Stimulated activated CD4-positive, alpha-beta T cell treated with anti-CD3 and anti-CD28 coated beads, Interleukin-4, amount 100 ng/mL, for 24 hours (primary cell): ENCODE data around the gene KLHL17.

Source experiments
- DNase-seq: peaks from one replicate; pipeline ENCODE4 v3.0.0-alpha.2; 2020

KLHL17 gene

DNA sequence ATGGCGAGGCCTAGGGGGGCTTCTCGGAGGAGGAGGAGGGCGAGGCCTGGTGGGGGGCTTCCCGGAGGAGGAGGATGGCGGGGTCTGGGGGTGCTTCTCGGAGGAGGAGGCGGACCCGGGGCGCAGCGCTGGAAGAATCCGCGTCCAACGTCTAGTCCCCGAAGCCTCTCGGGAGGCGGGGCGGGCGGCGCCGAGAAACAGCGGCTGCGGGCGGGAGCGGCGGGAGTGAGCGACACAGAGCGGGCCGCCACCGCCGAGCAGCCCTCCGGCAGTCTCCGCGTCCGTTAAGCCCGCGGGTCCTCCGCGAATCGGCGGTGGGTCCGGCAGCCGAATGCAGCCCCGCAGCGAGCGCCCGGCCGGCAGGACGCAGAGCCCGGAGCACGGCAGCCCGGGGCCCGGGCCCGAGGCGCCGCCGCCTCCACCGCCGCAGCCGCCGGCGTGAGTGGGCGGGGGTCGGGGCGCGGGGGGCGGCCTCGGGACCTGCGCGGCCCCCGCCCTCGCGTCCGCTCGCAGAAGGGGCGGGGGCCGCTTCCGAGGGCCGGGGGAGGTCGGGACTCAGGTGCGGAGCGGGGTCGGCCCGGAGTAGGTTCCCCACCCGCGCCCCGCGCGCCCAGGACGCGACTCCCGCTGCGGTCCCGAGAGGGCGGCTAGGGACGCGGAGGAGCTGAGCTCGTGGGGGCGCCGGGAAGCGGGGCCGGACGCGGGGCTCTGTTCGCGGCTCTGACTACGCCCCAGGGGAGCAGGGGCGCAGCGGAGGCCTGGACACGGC, at the start of gene KLHL17:
KLHL17 (plus strand) TSS at position 222 of the 769 bp plus-strand sequence; CDS start at position 332, 110 bp downstream.
- DNase-seq = peak; percentile 84

DNA sequence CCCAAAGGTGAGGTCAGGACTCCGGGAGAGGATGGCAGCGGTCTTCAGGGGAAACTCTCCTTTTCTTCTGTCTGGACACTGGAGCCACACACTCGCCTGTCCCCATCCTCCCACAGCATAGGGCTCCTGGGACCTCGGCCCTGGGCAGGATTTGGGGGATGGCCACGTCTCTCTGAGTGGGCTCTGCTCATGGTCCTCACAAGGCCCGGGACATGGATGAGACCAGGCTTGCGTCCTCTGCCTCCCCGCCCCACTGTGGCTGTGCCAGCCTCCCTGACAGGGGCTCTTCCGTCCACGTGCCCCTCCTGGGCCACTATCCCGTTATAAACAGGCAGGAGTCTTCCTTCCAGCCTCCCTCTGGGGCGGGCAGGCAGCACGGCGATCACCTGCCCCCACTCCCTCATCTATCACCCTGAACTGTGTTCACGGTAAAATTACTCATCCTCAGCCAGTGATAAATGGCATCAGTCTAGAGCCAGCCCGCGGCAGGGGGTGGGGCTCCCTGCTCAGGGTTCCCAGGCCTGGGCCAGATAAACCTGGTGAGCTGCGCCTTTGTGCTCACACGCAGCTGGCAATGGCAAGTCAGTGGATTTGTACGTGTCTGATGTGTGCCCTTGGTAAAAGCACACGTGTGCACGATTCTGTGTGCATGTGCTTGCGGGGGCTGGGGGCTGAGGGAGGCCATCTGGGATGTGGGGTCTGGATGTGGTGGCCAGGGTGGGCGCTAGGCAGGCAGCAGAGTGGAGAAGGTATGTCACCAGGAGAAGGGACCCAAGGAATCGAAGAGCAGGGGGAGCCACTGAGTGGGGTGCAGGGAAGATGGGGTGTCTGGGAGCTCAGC, 49.3 kb upstream of the KLHL17 start:
- DNase-seq = no peak

DNA sequence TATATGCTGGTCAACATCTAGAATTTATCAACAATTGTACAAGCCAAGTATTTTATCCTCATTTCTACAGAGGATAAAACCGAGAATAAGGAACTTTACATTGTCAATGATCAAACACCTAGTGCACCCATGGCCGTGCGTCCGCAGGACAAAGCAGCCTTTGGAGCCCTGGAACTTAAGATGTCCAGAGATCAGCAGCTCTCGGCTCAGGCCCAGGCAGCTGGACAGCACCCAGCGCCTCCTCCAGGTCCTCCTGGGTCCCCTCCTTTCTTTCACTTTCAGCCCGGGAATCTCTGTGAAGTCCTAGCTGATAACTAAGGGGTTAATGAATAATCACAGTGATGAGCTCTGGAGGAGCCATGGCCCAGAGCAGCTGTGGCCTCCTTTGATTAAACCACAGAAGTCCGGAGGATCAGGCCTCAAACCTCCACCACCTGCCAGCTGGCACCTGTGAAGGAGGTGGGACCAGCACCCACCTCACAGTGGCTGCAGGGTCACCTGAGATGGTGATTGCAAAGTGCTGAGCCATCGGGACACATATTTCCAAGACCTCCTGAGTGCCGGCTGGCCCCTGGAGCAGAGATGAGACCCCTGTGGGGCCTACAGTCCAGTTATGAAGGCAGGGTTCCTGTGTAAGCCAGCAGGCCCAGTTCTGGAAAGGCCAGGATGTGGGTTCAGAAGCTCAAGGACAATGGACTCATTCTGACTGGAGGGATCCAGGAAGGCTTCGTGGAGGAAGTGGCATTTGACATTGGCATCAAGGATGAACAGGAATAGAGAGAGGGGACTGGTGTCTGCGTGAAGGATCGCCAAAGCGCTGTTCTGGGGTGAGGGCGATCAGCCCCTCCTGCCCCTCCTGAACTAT, 48.3 kb upstream of the KLHL17 start:
- no peak for DNase-seq

DNA sequence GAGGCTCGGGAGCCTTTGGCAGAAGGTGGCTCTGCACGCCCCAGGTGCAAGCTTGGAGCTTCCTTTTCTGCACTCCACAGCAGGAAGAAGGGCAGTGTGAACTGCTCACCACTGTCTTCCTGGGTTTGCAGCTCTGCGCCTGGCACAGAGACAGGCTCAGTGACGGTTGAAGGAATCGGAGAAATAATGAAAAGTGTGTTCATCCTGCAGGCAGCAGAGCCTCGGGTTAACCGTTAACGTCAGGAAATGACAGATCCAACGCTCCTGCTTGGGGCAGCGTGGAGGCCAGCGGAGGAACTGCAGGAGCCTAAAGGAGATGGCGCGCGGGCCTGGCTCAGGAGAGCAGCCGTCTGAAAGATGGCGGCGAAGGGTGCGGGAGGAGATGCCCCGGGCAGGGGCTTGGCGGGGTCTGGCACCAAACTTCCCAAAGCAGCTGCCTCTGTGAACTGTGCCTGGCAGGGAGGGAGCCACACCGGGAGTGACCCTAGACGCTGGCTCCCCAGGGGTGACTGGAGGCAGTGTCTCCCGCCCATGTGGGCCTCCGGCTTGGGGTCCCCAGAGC, 47.6 kb upstream of the KLHL17 start:
- DNase-seq = no peak

DNA sequence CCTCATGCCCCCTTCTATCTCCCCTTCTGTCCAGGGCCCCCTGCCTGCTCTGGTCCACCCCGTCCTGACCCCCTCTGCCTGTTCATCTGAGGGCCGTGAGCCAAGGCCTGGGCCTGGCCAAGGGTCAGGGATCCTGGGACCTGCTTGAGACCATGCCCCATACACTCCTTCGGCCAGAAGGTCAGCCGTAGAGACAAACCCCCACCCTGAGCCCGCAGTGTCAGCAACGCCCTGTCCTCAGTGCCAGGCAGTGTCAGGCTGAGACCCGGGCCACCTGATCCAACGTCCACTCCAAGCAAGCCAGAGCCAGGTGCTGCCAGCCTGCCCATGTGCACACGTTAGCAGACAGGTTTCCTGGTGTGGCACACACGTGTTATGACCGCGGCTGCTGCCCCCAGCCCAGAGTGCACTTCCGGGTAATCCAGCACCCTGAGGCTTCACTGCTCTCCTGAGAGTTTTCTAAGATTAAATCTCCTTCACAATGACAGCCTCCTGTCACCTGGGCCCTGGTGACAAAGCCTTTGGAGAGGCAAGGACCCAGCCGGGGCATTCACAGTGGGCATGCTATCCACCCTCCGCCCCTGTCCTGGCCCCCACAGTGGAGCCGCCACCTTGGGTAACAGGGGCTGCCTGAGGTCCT, 46.8 kb upstream of the KLHL17 start:
- DNase-seq = no peak

DNA sequence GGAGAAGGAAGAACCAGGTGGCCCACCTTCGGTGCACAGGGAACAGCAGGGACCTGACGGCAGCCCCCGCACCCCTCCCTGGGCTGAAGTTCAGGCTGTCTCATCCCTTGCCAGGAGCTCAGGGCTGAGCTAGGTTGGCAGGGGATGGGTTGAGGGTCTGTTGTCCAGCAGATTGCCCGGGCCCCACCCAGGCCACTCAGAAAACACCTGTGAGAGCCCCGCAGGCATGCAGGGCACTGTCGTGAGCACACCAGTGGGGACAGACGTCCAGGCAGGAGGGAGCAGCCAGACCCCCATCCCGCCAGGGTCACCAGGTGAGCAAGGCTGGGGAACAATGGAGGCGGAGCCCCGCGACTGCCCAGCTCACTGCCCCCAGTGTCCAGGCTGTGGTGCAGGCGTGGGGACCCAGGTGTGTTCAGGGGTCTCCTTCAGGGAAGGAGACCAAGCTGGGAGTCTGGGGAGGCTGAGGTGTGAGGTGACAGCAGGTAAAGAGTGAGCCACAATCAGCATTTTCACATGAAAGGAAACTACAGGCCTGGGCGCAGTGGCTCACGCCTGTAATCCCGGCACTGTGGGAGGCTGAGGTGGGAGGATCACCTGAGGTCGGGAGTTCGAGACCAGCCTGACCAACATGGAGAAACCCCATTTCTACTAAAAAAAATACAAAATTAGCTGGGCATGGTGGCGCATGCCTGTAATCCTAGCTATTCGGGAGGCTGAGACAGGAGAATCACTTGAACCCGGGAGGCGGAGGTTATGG, 46.1 kb upstream of the KLHL17 start:
- DNase-seq = no peak

DNA sequence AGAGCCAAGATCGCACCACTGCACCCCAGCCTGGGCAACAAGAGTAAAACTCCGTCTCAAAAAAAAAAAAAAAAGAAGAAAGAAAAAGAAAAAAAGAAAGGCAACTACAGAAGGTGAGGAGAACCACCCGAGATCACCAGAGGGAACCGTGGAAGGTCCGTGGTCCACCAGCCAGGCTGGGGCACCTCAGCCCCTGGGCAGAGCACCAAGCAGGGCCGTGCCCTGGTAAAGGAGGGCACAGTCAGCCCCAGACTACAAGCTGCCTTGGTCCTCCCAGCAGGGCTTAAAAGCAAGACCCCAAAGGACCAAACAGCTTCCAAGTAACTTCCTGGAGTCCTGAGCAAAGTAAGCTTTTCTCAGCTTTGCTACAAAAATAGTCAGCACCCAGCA, 45.5 kb upstream of the KLHL17 start:
- DNase-seq = no peak

DNA sequence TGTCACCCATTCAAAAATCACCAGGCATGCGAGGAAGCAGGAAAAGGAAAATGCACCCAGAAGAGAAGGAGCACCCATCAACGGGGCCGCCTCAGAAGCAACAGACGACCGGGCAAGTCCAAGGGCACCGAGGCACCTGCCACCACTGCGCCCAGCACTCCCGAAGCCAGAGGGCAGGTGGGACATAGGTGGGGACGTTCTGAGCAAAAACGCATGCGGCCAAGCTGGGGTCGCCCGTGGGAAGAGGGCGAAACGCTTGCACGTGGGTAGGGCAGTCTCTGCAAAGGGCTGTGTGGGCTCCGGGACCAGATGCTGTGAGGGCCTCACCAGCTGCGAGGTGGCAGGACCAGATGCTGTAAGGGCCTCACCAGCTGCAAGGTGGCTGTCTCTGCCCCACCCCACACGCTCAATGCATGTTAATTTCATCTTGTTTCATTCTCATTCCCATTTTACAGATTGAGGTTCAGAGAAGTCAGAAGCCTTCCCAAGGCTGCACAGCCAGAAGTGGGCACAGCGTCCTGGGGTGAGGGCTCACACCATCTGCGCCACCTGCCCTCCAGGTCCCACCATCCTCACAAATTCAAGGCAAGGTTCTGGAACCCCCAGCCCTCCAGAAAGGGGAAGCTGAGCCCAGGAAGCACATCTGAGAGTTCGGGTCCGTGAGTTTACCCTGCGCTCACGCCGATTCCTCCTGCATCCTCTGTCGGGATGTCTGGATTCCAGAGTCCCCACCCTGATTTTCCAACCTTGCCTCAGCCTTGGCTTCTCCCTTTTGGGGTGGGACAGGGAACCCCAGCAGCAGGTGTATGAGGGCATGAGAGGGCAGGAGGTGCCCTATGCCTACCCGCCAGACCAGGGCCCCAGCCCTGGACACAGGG, 44.9 kb upstream of the KLHL17 start:
- no peak for DNase-seq

DNA sequence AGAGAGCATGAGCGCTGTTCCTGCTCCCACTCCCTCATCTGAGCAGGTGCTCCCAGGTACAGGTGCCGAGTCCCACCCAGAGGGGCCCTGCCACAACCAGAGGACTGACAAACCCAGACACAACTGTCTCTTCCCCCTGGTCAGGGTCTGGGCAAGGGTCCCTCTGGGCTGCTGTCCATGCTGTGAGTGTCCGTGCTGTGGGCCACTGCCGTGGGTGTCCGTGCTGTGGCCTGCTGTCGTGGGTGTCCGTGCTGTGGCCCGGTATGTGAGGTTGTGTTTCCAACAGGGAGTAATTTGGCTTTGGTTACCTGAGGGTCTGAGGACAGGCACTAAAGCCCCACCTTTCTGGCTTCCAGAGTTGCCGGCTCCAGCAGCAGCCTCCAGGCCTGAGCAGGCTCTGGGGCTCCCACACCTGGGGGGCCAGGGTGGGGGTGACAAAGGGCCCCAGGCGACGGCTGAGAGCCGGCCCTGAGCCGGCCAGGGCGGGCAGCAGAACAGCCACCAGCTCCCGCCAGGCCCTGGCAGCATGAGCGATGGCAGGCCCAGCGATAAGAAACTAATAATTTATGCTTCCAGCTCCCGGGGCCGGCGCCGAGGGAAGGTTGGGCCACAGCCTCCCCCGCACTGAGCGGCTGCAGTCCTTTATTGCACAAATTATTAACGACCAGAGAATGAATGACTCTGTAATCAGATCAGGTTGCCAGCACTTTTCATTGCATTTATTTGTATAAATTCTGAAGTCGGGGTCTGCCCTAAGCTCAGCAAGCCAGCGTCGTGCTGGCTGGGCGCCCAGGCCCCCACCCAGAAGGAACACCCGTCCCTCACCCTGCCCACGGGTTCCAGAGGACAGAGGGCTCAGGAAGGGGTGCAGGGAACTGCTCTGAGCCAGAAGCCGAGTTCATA, 44.0 kb upstream of the KLHL17 start:
- DNase-seq = no peak

DNA sequence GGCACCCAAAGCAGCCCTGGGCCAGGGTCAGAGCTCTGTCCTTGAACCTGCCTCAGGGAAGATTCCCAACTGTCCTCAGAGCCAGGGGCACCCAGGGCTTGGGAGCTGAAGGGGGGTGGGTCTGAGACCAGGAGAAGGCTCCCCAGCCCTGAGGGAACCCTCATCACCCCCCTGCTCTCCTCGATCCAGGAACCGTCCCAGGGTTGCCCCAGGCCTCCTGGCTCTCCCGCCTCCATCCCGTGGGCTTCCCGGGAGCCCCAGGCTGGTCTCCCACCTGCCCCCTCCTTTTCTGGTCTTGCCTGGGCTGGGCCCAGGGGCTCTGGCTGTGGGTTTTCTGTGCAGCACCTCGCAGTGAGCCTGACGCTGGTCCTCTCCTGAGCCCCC, 43.3 kb upstream of the KLHL17 start:
- no peak for DNase-seq

DNA sequence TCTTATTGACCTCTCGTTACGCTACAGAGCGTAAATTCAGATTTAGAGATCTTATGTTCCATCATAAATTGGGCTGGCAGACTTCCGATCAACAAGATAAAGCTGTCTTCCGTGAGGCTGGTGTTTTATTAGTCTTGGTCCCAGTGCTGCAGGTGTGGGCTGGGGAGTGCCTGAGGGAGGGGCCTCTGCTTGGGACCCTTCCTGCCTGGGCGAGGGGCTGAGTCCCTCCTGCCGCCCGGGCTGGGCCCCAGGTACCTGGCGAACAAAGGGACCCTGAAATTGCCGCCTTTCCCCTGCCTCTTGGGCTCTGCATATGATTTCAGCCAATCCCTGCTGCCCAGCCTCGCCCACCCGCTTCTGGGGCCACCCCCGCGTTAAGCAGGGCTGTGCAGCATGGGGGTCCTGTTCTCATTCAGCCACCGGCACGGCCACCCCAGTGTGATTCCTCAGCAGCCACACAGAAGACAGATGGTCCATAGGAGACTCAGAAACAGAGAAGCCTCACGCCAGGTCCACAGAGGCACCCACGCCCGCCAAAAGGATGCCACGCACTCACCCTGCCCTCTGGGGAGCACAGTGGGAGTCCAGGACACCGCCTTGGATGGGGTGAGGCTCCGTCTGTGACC, 42.8 kb upstream of the KLHL17 start:
- DNase-seq = no peak

DNA sequence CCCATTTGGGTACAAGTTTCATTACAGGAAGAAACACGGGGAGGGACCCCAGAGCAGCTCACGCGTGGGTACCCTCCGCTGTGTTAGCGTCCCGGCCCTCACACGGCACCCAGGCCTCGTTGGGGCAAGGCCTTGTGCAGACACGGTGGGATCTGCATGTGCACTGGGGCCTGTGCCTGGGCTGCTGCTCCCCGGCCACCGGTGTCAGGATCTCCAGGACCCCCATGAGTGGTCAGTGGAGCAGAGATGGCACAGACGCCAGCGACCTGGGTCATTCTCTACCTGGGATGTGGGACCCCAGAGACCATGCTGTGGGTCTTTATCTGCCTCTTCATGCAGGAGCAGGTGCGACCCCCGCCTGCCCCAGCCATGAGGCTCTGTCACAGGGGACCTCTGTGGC, 42.0 kb upstream of the KLHL17 start:
- no peak for DNase-seq

DNA sequence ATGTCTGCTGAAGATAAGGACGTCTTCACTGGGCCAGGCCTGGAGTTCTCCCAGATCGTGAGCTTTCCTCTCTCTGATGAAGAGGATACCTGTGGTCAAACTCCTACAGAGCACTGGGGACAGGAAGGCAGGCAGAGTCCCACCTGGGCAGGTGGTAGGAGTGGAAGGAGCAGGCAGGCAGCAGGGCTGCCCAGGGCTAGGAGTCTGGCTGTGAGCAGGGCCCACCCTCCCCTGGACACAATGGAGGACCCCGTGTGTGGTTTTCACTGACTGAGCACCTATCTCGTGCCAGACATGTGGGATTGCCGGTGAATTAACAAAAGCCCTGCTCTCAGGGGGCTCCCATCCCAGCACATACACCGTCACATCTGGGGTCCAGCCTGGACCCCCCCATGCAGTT, 41.5 kb upstream of the KLHL17 start:
- DNase-seq = no peak

DNA sequence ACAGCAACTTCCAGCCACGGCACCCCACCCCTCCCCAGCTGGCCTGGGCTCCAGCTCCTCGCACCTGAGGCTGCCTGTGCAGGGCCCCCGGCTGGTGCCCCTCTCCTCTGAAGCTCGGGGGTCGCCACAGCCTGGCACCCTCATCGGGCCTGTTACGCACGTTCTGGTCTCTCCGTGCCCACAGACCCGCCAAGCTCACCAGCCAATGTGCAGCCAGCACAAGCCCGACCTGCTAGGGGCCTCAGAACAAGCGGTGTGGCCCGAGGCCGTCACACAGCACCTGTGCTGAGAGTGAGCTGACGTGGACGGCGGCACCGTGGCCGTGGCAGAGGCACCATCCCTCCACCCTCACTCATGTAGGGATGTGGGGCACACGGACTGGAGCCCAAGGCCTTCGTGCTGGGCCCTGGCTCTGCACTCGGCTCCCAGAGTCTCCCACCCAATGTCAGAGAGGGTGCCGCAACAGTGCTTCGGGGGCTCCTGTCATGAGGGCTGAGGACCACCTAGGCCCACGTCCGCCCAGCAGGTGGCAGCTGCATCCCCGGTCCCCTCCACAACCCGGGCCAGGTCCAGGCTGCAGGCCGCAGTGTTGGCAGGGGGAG, 41.0 kb upstream of the KLHL17 start:
- no peak for DNase-seq

DNA sequence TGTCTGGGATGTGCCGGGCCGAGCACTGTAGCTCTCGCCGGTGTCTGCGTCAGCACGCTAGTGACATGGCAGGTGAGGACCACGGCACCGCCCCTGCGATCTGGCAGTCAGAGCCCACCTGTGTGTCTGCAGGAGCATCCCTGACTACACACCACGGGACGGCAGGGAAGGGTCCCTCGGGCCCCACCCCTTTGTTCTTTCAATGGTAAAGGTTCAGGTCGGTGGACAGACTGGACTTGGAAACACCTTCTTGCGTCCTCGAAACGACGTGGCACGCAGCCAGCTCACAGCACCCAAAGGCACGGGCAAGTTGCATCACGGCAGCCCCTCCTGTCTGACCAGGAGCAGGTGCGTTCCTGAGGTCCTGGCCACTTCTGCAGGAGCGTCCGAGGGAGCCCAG, 40.4 kb upstream of the KLHL17 start:
- no peak for DNase-seq

DNA sequence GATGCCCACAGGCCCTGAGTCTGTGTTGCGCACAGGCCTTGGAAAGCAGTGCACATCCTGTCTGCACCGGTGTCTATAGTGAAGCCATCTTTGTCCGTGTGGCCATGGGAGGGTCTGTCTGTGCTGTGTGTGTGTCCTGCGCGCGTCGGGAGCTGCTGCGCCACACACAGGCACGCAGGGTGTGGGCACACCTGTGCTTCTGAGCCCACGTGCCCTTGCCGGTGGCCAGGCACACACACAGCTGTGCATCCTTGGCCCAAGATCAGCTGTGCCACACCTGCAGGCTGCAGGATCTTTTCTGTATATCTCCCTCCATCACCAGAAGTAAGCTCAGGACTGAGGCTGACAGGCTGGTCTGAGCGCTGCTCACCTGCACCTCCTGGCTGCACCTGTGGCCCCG, 39.9 kb upstream of the KLHL17 start:
- DNase-seq = no peak

DNA sequence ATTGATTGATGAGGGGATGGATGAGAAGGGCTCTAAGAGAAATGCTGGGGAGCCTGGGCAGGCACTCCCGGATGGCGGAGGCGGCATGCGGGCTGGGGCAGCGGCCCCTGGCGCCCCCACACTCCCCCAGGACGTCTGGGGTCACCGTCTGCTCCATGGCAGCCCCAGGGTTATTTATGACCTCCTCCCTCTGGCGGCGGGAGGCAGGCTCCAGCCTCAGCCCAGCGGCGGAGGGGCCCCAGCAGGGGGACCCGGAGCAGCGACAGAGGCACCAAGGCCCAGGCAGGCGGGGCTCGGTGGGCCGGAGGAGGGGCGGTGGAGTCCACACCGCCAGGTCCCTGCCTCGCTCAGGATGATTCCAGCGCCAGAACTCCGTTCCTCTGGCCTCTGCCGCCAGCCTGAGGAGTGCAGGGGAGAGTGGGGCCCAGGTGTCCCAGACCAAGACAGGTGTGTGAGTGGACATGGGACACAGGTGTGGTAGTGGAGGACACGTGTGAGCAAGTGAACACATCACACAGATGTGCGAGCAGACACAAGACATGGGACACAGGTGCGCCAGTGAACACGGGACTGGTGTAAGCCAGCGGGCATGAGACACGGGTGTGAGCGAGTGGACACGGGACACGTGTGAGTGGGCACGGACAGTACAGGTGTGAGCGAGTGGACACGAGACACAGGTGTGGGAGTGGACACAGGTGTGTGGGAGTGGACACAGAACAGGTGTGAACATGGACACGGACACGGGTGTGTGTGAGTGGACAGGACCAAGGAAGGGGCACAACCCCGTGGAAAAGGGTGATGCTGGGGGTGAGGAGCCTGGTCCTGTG, 39.2 kb upstream of the KLHL17 start:
- peak; percentile 35 for DNase-seq
